ENCODE measurements around the gene EPB41L4B. TPM values are rescaled to one million over a fixed set of nuclear protein-coding genes. Genes with fewer than 3 reads are reported as not detected.

Gene EPB41L4B
- total and polyA plus RNA-seq, 2 of the 4 experiments (the other 2 are of a cell fraction) = 0.36 to 0.54 TPM

DNA sequence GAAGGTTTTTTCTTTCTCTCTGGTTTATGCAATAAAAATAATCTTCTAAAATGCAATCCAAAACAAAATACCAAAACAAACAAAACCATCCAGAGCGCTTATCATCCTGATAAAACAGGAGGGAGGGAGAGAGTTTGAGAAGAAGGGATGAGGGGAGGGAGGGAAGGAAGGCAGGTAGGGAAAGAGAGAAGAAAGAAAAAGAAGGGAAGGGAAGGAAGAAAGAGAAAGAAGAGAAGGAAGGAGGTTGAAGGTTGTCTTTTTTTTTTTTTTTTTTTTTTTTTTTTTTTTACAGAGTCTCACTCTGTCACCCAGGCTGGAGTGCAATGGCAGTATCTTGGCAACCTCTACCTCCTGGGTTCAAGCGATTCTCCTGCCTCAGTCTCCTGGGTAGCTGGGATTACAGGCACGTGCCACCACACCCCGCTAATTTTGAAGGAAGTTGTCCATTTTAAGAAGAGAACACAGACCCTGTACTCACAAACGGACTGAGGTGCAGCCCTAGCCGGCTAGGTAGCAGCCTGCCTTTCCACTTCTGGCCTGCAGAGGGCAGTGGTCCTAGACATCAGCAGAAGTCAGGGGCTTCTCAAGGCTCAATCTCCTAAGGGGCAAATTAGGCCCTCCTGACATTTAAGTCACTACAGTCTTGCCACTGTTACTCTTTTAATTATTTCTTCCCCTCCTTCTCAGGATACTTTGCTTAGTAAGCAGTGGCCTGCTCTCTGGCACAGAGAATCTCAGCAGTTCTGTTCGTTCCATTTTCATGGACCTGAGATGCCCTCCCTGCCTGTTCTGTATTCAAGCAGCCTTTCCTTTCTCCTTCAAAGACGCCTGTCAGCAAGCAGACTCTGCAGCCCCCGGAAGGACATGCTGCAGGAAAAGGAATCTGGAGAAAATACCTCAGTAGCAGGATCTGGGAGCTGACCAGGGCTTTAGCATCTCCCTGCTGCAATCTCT, 76.4 kb downstream of the EPB41L4B start:
- H2BK120ac ChIP-seq (ENCODE audit: low read depth, low read length) = no peak overlapping the region
- no peak overlapping the region for H2BK15ac ChIP-seq (ENCODE audit: low read depth, low read length)

More for the DNA sequence above, 76.4 kb downstream of the EPB41L4B start:
- no peaks in the 10 kb centered on the region for H3K79me1 ChIP-seq (ENCODE audit: low read depth in 1 of 2, low read length in 2 of 2)
- H4K8ac ChIP-seq (ENCODE audit: low read depth in 2 of 2, low read length in 2 of 2) = no peak overlapping the region
- H3K9me3 ChIP-seq (ENCODE audit: control insufficient read depth, insufficient read depth, low read length) = no peaks in the 10 kb centered on the region
- ChIA-PET CTCF (interaction anchor here (0.6 to 1.1 kb wide), 2 partner anchors 14 to 196 kb away, joined by 3 to 4 read pairs; no protein-coding TSS in a partner anchor), POLR2A (ENCODE audit: unreplicated experiment) (no interaction called here)
- H3K9me1 ChIP-seq (ENCODE audit: insufficient read depth, low read length) = no peaks in the 10 kb centered on the region; the same call in 1 of the 2 replicates
- H3K4me3 ChIP-seq (ENCODE audit: insufficient read depth, low read depth, low read length) = no peak overlapping the region
- H3K9ac ChIP-seq (ENCODE audit: low read depth, low read length) = no peak overlapping the region
- intact Hi-C loops (cut with micrococcal nuclease) = loop anchor here (1.0 kb wide), 2 partner anchors 77 to 157 kb away; partner anchors contain the start of gene EPB41L4B
- H3K4me2 ChIP-seq (ENCODE audit: low read depth, low read length) = no peak overlapping the region
- H3K27ac ChIP-seq (ENCODE audit: insufficient read depth, low read length) = no peak overlapping the region
- H2AFZ ChIP-seq (replicated peaks; ENCODE audit: low read length, poor library complexity) = no peak overlapping the region
- BruUV-seq (replicated peaks) = no TSS peak
- H3K18ac ChIP-seq (ENCODE audit: low read depth, low read length) = no peak overlapping the region
- dilution Hi-C loops (cut with HindIII; ENCODE audit: low sequenced_read_pairs, unreplicated experiment) = no loop called here
- no peak overlapping the region for H3K23ac ChIP-seq (ENCODE audit: low read depth, low read length)
- in situ Hi-C loops (cut with MboI; ENCODE audit: low sequenced_read_pairs) = loop anchor here (5.0 kb wide), 1 partner anchor 73 kb away; no protein-coding TSS in a partner anchor
- no peak overlapping the region for H2BK20ac ChIP-seq (ENCODE audit: low read depth, low read length)
- peaks cover 3% of the 10 kb centered on the region for H3K4me1 ChIP-seq (ENCODE audit: control insufficient read depth, insufficient read depth, low read length)
- DNase-seq (peak; percentile 65), ATAC-seq (ENCODE audit: low read depth) (peak; percentile 95)
- H3K56ac ChIP-seq (ENCODE audit: extremely low read depth, insufficient read depth, low read length) = no peak overlapping the region
- WGBS, 2 experiments (ENCODE audit: extremely low coverage in 2 of 2, insufficient read length in 1 of 2) = 20% methylated on average over 2 of the region's 9 CpGs; no CpG with 5 or more reads in 1 of the 2 experiments
- H3K36me3 ChIP-seq (ENCODE audit: control insufficient read depth, insufficient read depth, low read length) = no peaks in the 10 kb centered on the region
- H3K14ac ChIP-seq (replicated peaks; ENCODE audit: low read depth, low read length) = no peak overlapping the region
- H4K20me1 ChIP-seq (ENCODE audit: insufficient read depth, low read length) = no peaks in the 10 kb centered on the region
- no peak overlapping the region for H4K91ac ChIP-seq (ENCODE audit: insufficient read depth, low read depth, low read length)
- H4K5ac ChIP-seq (ENCODE audit: low read depth, low read length) = no peak overlapping the region
- H2AK9ac ChIP-seq (replicated peaks; ENCODE audit: low read depth, low read length, poor library complexity) = no peak overlapping the region
- H2BK5ac ChIP-seq (ENCODE audit: low read depth, low read length, poor library complexity, severe bottlenecking) = no peak overlapping the region
- peaks cover 3% of the 10 kb centered on the region for H3K27me3 ChIP-seq (ENCODE audit: control insufficient read depth, insufficient read depth, low read length)
- peak; percentile 63 for TF ChIP-seq SMC3 (IDR thresholded peaks at IDR 0.05; ENCODE audit: low read depth, low read length)
- peak; percentile 65 for TF ChIP-seq RAD21 (IDR thresholded peaks at IDR 0.05; ENCODE audit: low read length)
- TF ChIP-seq, protein P1, sequence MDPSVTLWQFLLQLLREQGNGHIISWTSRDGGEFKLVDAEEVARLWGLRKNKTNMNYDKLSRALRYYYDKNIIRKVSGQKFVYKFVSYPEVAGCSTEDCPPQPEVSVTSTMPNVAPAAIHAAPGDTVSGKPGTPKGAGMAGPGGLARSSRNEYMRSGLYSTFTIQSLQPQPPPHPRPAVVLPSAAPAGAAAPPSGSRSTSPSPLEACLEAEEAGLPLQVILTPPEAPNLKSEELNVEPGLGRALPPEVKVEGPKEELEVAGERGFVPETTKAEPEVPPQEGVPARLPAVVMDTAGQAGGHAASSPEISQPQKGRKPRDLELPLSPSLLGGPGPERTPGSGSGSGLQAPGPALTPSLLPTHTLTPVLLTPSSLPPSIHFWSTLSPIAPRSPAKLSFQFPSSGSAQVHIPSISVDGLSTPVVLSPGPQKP (IDR thresholded peaks at IDR 0.05; ENCODE audit: borderline replicate concordance, low read depth, low read length) = no peak
- no peak for TF ChIP-seq MXI1 (IDR thresholded peaks at IDR 0.05; ENCODE audit: borderline replicate concordance, low read depth, low read length)
- TF ChIP-seq CEBPB (IDR thresholded peaks at IDR 0.05; ENCODE audit: low read depth, low read length) = no peak
- TF ChIP-seq CTCF (conservative IDR thresholded peaks at IDR 0.05; ENCODE audit: low read depth, low read length) = peak; percentile 73
- H3K4ac ChIP-seq (ENCODE audit: low read depth, low read length) = no peak overlapping the region
- H2AK5ac ChIP-seq (ENCODE audit: low read depth, low read length) = no peak overlapping the region

Measured in IMR-90 (cell line).